HG03280 (cell line): Measurements from ENCODE around the gene BBIP1.
"Not testable (repeated sequence)": the region's sequence is repeated elsewhere in the genome, so short reads cannot be mapped to it uniquely, and the experiment has no call there.

Source experiments
- ATAC-seq: cut with Tn5 transposase; IDR thresholded peaks from one replicate; pipeline ENCODE4 v1.9.1; 2021; ENCODE audit warnings: mild to moderate bottlenecking, moderate library complexity; ENCODE audit not compliant: unreplicated experiment

Gene BBIP1

GRCh38 chr10:110923856-110924493 lies 5.0 kb upstream of the BBIP1 start:
- ATAC-seq: no peak

- ATAC-seq: peak; percentile 32
Observed at GRCh38 chr10:110919971-110920881, 1.2 kb upstream of the BBIP1 start.

GRCh38 chr10:110919349-110919931 lies 460 bp upstream of the BBIP1 start, which contains the start of gene SHOC2:
Gene SHOC2 (plus strand): TSS chr10:110919604. CDS start chr10:110964359, 44,755 bp downstream.
- ATAC-seq: peak; percentile 24

GRCh38 chr10:110918269-110918642 lies 724 bp downstream of the BBIP1 start:
- ATAC-seq: no peak

- ATAC-seq: no peak
Observed at GRCh38 chr10:110916554-110917346, 2.2 kb downstream of the BBIP1 start.

- ATAC-seq: not testable (repeated sequence)
Observed at GRCh38 chr10:110915600-110915999, 3.4 kb downstream of the BBIP1 start.

GRCh38 chr10:110915035-110915434 lies 3.9 kb downstream of the BBIP1 start:
- no peak for ATAC-seq

GRCh38 chr10:110914431-110914830 lies 4.5 kb downstream of the BBIP1 start:
- no peak for ATAC-seq

- ATAC-seq: no peak
Observed at GRCh38 chr10:110912374-110912773, 6.6 kb downstream of the BBIP1 start.

- no peak for ATAC-seq
Observed at GRCh38 chr10:110910138-110910537, 8.8 kb downstream of the BBIP1 start.

- ATAC-seq: no peak
Observed at GRCh38 chr10:110903280-110904278, 15.4 kb downstream of the BBIP1 start.

- ATAC-seq: no peak
Observed at GRCh38 chr10:110901954-110902819, 16.8 kb downstream of the BBIP1 start.

GRCh38 chr10:110900983-110901382 lies 18.0 kb downstream of the BBIP1 start:
- ATAC-seq: no peak

GRCh38 chr10:110898391-110898790 lies 20.6 kb downstream of the BBIP1 start:
- no peak for ATAC-seq

- ATAC-seq: no peak
Observed at GRCh38 chr10:110897184-110897583, 21.8 kb downstream of the BBIP1 start.

- no peak for ATAC-seq
Observed at GRCh38 chr10:110893559-110894179, 25.3 kb downstream of the BBIP1 start.

GRCh38 chr10:110892602-110893288 lies 26.2 kb downstream of the BBIP1 start:
- ATAC-seq: no peak

GRCh38 chr10:110887560-110887959 lies 31.4 kb downstream of the BBIP1 start:
- no peak for ATAC-seq
